Stimulated activated CD8-positive, alpha-beta memory T cell treated with anti-CD3 and anti-CD28 coated beads, Interleukin-4, amount 100 ng/mL, for 4 hours (primary cell): ENCODE results near the gene VAMP3.
"Not testable (repeated sequence)": the region's sequence is repeated elsewhere in the genome, so short reads cannot be mapped to it uniquely, and the experiment has no call there.

ENCODE experiments used
- DNase-seq, 2 donors: peaks; one replicate each; pipeline ENCODE4 v3.0.0-alpha.2; 2020; ENCODE audit warnings: low read depth in 2 of 2, low spot score in 1 of 2

Gene VAMP3

GRCh38 chr1:7767176-7767575 lies 3.9 kb upstream of the VAMP3 start:
- no peak for DNase-seq

- no peak for DNase-seq
Measured at GRCh38 chr1:7768583-7768982, 2.5 kb upstream of the VAMP3 start.

GRCh38 chr1:7769673-7770412 lies 1.3 kb upstream of the VAMP3 start:
- no peak for DNase-seq

GRCh38 chr1:7770669-7770996 lies 463 bp upstream of the VAMP3 start:
- no peak for DNase-seq

GRCh38 chr1:7771823-7772299 lies 765 bp downstream of the VAMP3 start:
- DNase-seq: no peak

GRCh38 chr1:7777591-7777990 lies 6.5 kb downstream of the VAMP3 start:
- no peak for DNase-seq

GRCh38 chr1:7778133-7778628 lies 7.1 kb downstream of the VAMP3 start:
- DNase-seq: no peak

- DNase-seq: no peak
Measured at GRCh38 chr1:7780976-7781375, 9.9 kb downstream of the VAMP3 start.

- DNase-seq: no peak
Measured at GRCh38 chr1:7781501-7781900, 10.4 kb downstream of the VAMP3 start.

- no peak for DNase-seq
Measured at GRCh38 chr1:7781923-7782495, 10.9 kb downstream of the VAMP3 start.

- peak in 1 of 2 donors; percentile 18 for DNase-seq
Measured at GRCh38 chr1:7783178-7783711, 12.1 kb downstream of the VAMP3 start.

GRCh38 chr1:7783826-7784491 lies 12.9 kb downstream of the VAMP3 start, which contains the start of gene PER3:
TSS of gene PER3 (plus strand) at chr1:7784291. CDS start at chr1:7784878, 587 bp downstream.
- DNase-seq: peak; percentile 75 to 81

GRCh38 chr1:7784492-7785071 lies 13.5 kb downstream of the VAMP3 start:
- no peak for DNase-seq

- no peak for DNase-seq
Measured at GRCh38 chr1:7785108-7785507, 14.0 kb downstream of the VAMP3 start.

- DNase-seq: no peak
Measured at GRCh38 chr1:7786795-7787194, 15.7 kb downstream of the VAMP3 start.

GRCh38 chr1:7789828-7790227 lies 18.7 kb downstream of the VAMP3 start:
- no peak for DNase-seq

- DNase-seq: not testable (repeated sequence)
Measured at GRCh38 chr1:7791027-7791426, 19.9 kb downstream of the VAMP3 start.

GRCh38 chr1:7795406-7795805 lies 24.3 kb downstream of the VAMP3 start:
- DNase-seq: no peak

- DNase-seq: no peak
Measured at GRCh38 chr1:7805460-7805859, 34.4 kb downstream of the VAMP3 start.

- no peak for DNase-seq
Measured at GRCh38 chr1:7808253-7808844, 37.3 kb downstream of the VAMP3 start.

GRCh38 chr1:7809742-7810141 lies 38.6 kb downstream of the VAMP3 start:
- DNase-seq: no peak
